B cell (primary cell): Measurements from ENCODE around the gene URB1.

Source experiments
- EZH2 ChIP-seq: IDR thresholded peaks from 2 replicates; pipeline ENCODE4 v1.6.1; 2012; ENCODE audit warnings: borderline replicate concordance, low read depth, mild to moderate bottlenecking, moderate library complexity, low read length; ENCODE audit not compliant: insufficient read depth, poor library complexity, severe bottlenecking
- TF ChIP-seq, protein P1 (sequence below): fragments of 200-600 bp; IDR thresholded peaks from one replicate; pipeline ENCODE4 v1.8.0; 2022; ENCODE audit warnings: antibody characterized with exemption, mild to moderate bottlenecking

DNA sequence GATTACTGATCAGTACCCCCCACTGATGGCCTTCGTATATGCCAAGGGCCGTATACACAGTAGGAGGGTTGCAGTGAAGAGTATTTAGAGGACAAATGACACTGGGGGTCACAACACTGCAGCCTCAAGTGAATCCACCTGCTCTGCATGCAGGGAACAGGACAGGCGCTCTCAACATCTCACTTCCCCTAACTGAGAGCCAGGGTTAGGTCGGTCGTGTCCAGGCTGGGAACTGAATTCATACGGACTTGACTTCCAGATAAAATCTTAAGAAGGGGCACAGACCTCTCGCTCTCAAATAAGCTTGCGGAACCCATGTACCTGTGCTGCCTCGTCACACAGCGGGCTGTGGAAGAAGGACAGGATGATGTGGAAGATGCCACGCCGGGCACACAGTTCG is 71.3 kb downstream of the URB1 start:
- TF ChIP-seq, protein P1, sequence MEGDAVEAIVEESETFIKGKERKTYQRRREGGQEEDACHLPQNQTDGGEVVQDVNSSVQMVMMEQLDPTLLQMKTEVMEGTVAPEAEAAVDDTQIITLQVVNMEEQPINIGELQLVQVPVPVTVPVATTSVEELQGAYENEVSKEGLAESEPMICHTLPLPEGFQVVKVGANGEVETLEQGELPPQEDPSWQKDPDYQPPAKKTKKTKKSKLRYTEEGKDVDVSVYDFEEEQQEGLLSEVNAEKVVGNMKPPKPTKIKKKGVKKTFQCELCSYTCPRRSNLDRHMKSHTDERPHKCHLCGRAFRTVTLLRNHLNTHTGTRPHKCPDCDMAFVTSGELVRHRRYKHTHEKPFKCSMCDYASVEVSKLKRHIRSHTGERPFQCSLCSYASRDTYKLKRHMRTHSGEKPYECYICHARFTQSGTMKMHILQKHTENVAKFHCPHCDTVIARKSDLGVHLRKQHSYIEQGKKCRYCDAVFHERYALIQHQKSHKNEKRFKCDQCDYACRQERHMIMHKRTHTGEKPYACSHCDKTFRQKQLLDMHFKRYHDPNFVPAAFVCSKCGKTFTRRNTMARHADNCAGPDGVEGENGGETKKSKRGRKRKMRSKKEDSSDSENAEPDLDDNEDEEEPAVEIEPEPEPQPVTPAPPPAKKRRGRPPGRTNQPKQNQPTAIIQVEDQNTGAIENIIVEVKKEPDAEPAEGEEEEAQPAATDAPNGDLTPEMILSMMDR = no peak
- TF ChIP-seq EZH2 = no peak
